Fibroblast of peridontal ligament (primary cell): ENCODE results near the gene ME3.

Source experiments
- DNase-seq: peaks from one replicate; pipeline ENCODE4 v3.0.0-alpha.2; 2010; ENCODE audit errors: extremely low read depth

The ME3 gene

DNA sequence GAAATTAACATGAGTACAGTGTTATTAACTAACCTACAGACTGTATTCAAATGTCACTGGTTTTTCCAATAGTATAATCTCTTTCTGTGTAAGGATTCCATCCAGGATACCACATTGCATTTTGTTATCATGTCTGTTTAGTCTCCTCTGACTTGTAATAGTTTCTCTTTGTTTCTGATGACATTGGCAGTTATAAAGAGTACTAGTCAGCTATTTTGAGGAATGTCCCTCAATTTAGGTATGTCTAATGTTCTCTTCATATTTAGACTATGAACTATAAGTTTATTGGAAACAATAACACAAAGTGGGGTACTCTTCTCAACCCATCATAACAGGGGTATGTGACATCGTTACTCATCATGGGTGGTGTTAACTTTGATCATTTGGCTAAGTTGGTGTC lies 20.3 kb upstream of the ME3 start:
- no peak for DNase-seq

GRCh38 chr11:86692317-86692716 lies 19.9 kb upstream of the ME3 start:
- no peak for DNase-seq

DNA sequence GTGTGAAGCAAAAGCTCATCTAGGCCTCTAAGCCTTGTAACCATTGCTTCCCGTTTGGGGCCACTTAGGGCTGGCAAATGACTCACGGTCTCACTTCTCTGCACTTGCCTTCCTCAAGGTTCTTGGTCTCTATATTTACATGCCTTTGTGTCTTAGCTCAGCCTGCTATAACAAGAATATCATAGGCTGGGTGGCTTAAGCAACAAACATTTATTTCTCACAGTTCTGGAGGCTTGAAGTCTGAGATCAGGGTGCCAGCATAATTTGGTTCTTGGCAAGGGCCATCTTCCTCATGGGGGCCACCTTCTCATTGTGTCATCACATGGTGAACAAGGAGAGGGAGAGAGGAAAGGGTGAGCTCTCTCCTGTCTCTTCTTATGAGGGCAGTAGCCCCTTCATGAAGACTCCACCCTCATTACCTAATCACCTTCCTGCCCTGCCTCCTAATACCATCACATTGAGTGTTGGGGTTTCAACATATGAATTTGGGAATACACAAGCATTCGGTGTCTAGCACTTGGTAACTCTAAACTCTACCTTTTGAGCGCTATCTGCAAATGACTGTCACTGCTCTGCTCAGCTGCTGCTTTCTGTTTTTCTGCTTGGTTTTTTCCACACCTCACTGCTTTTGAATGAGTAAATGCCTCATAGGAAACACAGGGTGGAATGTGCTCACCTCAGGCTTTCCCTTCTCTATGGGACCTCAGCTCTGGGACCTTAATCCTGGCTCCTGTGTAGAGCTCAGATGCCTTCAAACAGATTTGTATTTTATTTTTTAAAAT lies 16.2 kb upstream of the ME3 start:
- DNase-seq, result peak; percentile 82

DNA sequence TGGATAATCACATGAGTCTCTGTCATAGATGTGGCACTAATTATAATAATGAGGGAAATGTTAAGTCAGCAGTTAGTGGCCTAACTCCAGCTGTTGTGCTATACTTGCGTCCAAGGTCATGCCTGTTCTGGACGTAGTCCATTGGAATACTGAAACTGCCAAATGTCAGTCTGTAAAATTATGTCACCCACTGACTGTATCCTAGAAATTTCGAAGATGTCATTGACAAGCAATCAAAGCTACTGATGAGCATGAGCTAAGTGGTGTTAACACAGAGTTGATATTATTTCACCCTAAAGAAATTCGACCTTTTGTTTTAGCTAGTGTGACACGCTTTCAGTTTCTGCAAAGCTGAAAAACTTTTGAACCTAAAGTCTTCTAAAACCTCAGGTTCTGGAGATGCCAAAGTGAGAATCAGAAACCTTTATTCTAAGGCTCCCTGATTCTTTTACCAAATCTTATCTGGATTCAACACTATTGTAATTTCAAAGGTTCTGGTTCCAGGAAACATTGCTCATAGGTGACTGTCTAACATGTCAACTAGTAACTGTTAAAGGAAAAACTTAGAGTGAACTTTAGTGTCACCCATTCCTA lies 14.9 kb upstream of the ME3 start:
- DNase-seq, result no peak

DNA sequence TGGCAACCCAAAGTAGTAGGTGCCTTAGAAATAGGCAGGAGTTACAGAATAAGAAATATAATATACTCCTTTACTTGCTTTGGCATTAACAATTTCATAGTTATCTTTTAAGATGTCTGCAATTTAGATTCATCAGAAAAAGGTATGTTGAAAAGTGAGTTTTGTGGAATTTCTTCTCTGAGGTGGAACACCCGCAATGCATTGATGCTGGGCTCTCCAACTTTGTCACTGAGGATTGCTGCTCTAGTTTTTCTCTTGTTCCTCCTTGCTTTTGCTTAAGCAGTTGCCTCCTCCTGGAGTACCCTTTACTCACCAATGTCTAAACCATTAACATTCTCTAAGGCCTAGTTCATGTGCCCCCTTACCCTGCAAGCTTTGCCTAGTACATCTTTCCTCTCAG lies 14.1 kb upstream of the ME3 start:
- DNase-seq, result no peak

DNA sequence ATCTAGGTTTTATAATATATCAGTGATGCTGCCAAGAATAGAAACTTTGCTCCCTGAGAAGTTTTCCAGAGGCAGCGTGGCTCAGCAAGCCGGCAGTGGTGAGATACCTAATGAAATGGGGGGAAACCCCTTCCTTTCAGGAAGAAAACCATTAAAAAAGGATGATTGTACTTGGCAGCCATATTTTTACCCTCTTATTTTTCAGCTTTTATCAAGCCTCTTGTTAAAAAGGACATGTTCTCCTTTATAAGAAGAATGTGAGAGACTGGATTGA lies 9.0 kb upstream of the ME3 start:
- DNase-seq, result no peak

GRCh38 chr11:86680716-86681482 lies 8.5 kb upstream of the ME3 start:
- DNase-seq, result no peak

DNA sequence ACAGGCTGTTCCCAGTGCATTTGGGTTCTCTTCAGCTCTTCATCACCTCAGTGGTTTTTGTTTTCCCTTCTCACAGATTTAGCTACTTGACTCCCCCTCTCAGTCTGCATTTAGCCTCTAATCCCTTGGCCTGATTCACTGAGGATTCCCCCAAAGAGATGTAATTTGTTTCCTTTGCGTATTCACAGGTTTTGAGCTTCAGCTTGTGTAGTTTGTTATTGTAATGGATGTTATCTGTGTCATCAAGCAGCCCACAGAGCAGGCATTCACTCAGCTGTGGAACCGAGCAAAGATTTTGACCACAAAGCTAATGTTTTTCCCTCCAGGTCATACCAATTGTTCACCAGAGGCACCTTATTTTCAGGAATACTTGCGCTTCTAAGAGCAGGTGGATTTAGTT lies 6.4 kb upstream of the ME3 start:
- DNase-seq, result peak; percentile 37

GRCh38 chr11:86678296-86678695 lies 5.9 kb upstream of the ME3 start:
- no peak for DNase-seq

GRCh38 chr11:86676533-86677154 lies 4.2 kb upstream of the ME3 start:
- DNase-seq, result no peak

DNA sequence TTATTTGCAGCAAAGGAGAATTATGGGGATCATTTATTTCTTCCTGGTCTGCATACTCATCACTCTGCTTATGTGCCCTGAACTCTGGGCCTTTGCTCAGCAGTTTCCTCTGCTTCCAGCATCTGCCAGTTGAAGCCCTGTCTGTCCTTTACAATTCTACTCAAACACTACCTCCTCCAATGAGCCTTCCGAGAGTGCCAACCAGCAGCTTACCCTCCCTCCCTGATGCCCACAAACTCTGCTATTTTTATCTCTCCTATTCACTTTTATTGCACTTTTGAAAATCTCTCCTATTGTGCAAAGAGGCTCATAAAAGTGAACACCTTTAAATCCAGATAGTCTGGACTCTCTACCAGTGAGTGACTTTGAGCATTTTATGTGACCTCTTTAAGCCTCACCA lies 3.6 kb upstream of the ME3 start:
- no peak for DNase-seq

DNA sequence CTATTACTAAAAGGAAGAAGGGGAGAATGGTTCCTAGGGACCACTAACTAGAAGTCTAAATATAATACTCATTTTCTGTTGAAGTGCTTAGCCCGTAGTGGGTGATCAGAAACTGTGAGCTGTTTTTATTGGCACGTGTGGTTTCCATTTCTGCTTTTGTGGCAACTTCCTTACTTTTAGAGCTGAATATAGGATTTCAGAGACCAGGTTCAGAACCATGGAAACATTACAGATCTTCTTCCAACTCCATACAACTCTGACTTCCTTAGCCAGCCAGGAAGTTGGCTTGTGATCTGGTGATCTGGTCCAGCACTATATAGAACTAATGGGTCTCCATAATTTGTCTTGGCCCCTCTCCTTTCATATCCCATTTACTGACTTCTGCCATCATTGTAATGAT lies 2.6 kb upstream of the ME3 start:
- no peak for DNase-seq

- DNase-seq, result no peak
Observed at GRCh38 chr11:86673872-86674750, 1.7 kb upstream of the ME3 start.

DNA sequence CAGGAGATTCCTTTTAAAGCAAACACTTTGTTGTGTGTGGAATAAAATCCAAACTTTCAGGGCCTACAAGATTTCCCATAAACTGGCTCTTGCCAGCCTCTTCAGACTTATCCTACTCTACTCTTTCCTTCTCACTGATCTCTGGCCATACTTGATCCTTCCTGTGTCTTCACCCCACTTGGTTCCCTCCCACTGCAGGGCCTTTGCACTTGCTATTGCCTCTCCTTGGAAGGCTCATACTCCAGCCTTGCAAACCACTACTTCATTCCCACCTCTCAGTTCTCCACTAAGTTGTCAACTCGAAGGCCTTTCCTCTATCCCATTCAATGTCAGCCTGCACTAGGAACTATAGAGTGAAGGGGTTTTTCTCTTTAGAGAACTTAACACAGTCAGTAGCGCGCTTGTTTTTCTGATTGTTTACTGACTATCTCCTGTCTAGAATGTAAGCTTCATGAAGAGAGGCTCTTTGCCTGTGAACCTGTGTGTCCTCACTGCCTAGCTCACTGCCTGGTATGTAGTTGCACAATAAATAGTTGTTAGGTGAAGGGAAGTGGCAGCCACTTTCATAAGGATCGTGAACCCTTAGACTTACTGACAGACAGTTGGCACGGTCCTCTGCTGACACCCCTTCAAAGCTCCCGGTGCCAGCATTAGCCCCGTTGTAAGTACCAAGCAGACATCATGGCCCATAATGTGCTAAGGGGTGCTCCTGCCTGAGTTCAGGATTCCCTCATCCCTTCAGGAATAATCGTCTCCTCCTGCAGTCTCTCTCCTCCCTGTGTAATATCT lies 833 bp upstream of the ME3 start:
- no peak for DNase-seq

- no peak for DNase-seq
Observed at GRCh38 chr11:86671531-86672006, 847 bp downstream of the ME3 start.

- no peak for DNase-seq
Observed at GRCh38 chr11:86670911-86671310, 1.5 kb downstream of the ME3 start.

- peak; percentile 78 for DNase-seq
Observed at GRCh38 chr11:86670181-86670580, 2.2 kb downstream of the ME3 start.

- DNase-seq, result no peak
Observed at GRCh38 chr11:86669424-86669823, 3.0 kb downstream of the ME3 start.

DNA sequence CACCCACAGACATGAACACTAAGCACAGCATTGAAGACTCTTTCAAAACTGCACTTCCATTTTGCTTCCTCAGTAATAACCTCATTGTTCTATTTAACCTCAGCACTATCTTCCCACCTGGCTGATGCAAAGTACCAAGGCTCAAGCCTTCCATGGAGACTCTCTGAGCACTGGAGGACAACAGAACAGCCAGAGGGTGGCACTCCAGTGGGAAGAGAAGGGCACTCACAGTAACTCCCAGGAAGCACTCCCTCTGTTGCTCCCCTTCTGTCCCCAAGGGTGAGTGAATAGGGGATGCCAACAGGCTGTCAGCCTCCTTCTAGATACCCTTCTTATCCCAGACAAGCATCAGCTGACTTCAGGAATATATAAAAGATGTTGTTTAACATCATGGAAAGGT lies 3.5 kb downstream of the ME3 start:
- no peak for DNase-seq

DNA sequence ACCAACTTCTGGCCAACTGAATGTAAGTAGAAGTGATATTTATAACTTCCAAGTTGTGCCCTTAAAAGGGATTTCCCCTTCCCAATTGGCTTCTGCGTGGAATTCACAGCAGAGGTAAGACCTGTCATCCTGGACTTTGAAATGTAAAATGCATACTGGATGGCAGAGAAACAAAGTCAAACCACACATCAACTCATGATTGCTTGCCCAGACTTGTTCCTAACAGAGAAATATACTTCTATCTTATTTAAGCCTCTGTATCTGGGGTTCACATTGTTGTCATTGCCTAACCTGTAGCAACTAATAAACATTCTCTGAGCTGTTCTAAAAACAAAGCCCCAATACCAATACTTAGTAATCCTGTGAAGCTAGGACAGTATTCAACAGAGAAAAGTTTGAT lies 6.2 kb downstream of the ME3 start:
- no peak for DNase-seq

- DNase-seq, result no peak
Observed at GRCh38 chr11:86664930-86665329, 7.5 kb downstream of the ME3 start.
